GM21423 (cell line): ENCODE measurements around the gene GALNT14.

Experiments used
- ATAC-seq: cut with Tn5 transposase; IDR thresholded peaks from one replicate; pipeline ENCODE4 v1.9.1; 2021; ENCODE audit warnings: mild to moderate bottlenecking, moderate library complexity; ENCODE audit not compliant: unreplicated experiment

GALNT14 gene

GRCh38 chr2:31058096-31059035 is 79.9 kb downstream of the GALNT14 start:
- no peak for ATAC-seq

- no peak for ATAC-seq
Measured at GRCh38 chr2:31057691-31058090, 80.5 kb downstream of the GALNT14 start.

GRCh38 chr2:31055938-31056337 is 82.3 kb downstream of the GALNT14 start:
- ATAC-seq: no peak

GRCh38 chr2:31054842-31055388 is 83.3 kb downstream of the GALNT14 start:
- ATAC-seq: no peak

GRCh38 chr2:31053929-31054782 is 84.1 kb downstream of the GALNT14 start:
- ATAC-seq: no peak

GRCh38 chr2:31052284-31052683 is 86.0 kb downstream of the GALNT14 start:
- no peak for ATAC-seq

- no peak for ATAC-seq
Measured at GRCh38 chr2:31051258-31052140, 86.7 kb downstream of the GALNT14 start.

GRCh38 chr2:31049916-31050588 is 88.2 kb downstream of the GALNT14 start:
- no peak for ATAC-seq

- no peak for ATAC-seq
Measured at GRCh38 chr2:31049264-31049663, 89.0 kb downstream of the GALNT14 start.

GRCh38 chr2:31047599-31047998 is 90.6 kb downstream of the GALNT14 start:
- ATAC-seq: no peak

GRCh38 chr2:31038385-31038784 is 99.9 kb downstream of the GALNT14 start:
- ATAC-seq: no peak

- no peak for ATAC-seq
Measured at GRCh38 chr2:31037058-31037457, 101.2 kb downstream of the GALNT14 start.

- no peak for ATAC-seq
Measured at GRCh38 chr2:31033032-31033431, 105.2 kb downstream of the GALNT14 start.

- no peak for ATAC-seq
Measured at GRCh38 chr2:31032475-31032874, 105.8 kb downstream of the GALNT14 start.

GRCh38 chr2:31031132-31031706 is 107.0 kb downstream of the GALNT14 start:
- ATAC-seq: no peak

- ATAC-seq: no peak
Measured at GRCh38 chr2:31028417-31028816, 109.8 kb downstream of the GALNT14 start.

- ATAC-seq: no peak
Measured at GRCh38 chr2:31027549-31027948, 110.7 kb downstream of the GALNT14 start.

- no peak for ATAC-seq
Measured at GRCh38 chr2:31023541-31023940, 114.7 kb downstream of the GALNT14 start.

GRCh38 chr2:31020713-31021112 is 117.5 kb downstream of the GALNT14 start:
- no peak for ATAC-seq

- no peak for ATAC-seq
Measured at GRCh38 chr2:31018280-31018679, 120.0 kb downstream of the GALNT14 start.
